ENCODE data around the gene FAM219B.

FAM219B gene

DNA sequence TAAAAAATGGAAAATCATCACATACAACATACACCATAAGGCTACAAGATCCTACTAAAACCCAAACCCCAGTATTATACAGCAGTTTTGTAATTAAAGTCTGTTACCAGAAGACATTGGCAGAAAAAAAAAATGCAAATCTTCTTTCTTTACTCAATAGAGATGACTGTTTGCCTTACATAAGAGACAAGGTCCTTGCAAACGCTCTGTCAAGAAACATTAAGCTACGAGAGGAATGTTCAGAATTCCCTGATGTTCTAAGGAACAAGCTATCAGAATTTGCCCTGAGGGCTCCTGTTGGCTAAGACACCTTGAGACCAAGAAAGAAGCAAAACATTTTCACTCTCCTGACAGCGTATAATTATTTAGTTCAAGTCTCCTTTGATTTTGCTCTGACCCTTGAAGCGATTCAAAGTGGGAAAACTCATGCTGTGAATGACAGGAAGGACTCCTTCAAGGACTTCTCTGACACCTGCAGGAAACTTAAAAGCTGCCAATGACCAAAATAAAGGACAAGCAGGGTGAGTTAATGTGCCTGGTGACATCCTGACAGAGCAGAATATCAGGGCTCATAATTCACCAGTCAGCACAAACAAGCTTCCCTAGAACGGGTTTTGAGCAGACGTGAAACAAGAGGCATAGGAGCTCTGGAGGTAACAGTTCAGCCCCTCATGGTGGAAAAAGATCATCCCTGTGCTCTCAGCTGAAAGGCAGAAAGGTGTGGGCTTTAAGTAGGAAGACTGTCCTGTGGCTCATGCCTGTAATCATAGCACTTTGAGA, 36.0 kb downstream of the FAM219B start:
- no peak overlapping the region for H3K18ac ChIP-seq (ENCODE audit: low read length)
- H3K4ac ChIP-seq (ENCODE audit: low read depth, low read length) = no peak overlapping the region
- H3K27ac ChIP-seq (ENCODE audit: low read depth, low read length) = no peak overlapping the region
- peak; percentile 86 for DNase-seq
- H4K8ac ChIP-seq (ENCODE audit: low read depth, low read length) = no peak overlapping the region
- H3K56ac ChIP-seq (ENCODE audit: low read length) = no peak overlapping the region
- no peaks in the 10 kb centered on the region for H3K36me3 ChIP-seq (ENCODE audit: control insufficient read depth, insufficient read depth, low read length)
- no peak overlapping the region for H2BK120ac ChIP-seq (ENCODE audit: low read depth, low read length)
- no peak overlapping the region for H4K5ac ChIP-seq (ENCODE audit: low read length)
- H3K27me3 ChIP-seq (ENCODE audit: insufficient read depth, low read length, poor library complexity) = no peaks in the 10 kb centered on the region
- peaks cover 2% of the 10 kb centered on the region for H3K4me1 ChIP-seq (ENCODE audit: control insufficient read depth, low read depth, low read length)
- H2BK15ac ChIP-seq (replicated peaks; ENCODE audit: low read depth) = no peak overlapping the region
- H2AK5ac ChIP-seq (ENCODE audit: low read length) = no peak overlapping the region
- H3K79me1 ChIP-seq (ENCODE audit: low read length) = peaks cover 8% of the 10 kb centered on the region
- H3K4me3 ChIP-seq (ENCODE audit: low read length) = no peak overlapping the region
- WGBS (ENCODE audit: extremely low coverage, insufficient coverage, low lambda C conversion rate) = no CpG with 5 or more reads among the region's 6 CpGs
- H2BK5ac ChIP-seq (ENCODE audit: low read length) = no peak overlapping the region
- H3K79me2 ChIP-seq (ENCODE audit: control insufficient read depth, insufficient read depth, low read length) = peaks cover 25% of the 10 kb centered on the region
- no peak overlapping the region for H3K23ac ChIP-seq (ENCODE audit: low read length)
- no peak overlapping the region for H3K4me2 ChIP-seq (ENCODE audit: low read length)
- H3K9ac ChIP-seq (ENCODE audit: low read length) = no peak overlapping the region

GRCh38 chr15:74869726-74870407, 36.8 kb downstream of the FAM219B start:
- H2AK5ac ChIP-seq (ENCODE audit: low read length) = no peak overlapping the region
- H3K27ac ChIP-seq (ENCODE audit: low read depth, low read length) = no peak overlapping the region
- no peak overlapping the region for H4K8ac ChIP-seq (ENCODE audit: low read depth, low read length)
- WGBS (ENCODE audit: extremely low coverage, insufficient coverage, low lambda C conversion rate) = no CpG with 5 or more reads among the region's 6 CpGs
- peaks cover 2% of the 10 kb centered on the region for H3K4me1 ChIP-seq (ENCODE audit: control insufficient read depth, low read depth, low read length)
- no peak overlapping the region for H2BK5ac ChIP-seq (ENCODE audit: low read length)
- no peak for DNase-seq
- H2BK120ac ChIP-seq (ENCODE audit: low read depth, low read length) = no peak overlapping the region
- H3K27me3 ChIP-seq (ENCODE audit: insufficient read depth, low read length, poor library complexity) = no peaks in the 10 kb centered on the region
- H3K18ac ChIP-seq (ENCODE audit: low read length) = no peak overlapping the region
- H3K9ac ChIP-seq (ENCODE audit: low read length) = no peak overlapping the region
- H4K5ac ChIP-seq (ENCODE audit: low read length) = no peak overlapping the region
- no peaks in the 10 kb centered on the region for H3K36me3 ChIP-seq (ENCODE audit: control insufficient read depth, insufficient read depth, low read length)
- no peak overlapping the region for H3K4ac ChIP-seq (ENCODE audit: low read depth, low read length)
- H2BK15ac ChIP-seq (replicated peaks; ENCODE audit: low read depth) = no peak overlapping the region
- H3K56ac ChIP-seq (ENCODE audit: low read length) = no peak overlapping the region
- H3K79me2 ChIP-seq (ENCODE audit: control insufficient read depth, insufficient read depth, low read length) = peaks cover 25% of the 10 kb centered on the region
- H3K4me2 ChIP-seq (ENCODE audit: low read length) = no peak overlapping the region
- H3K23ac ChIP-seq (ENCODE audit: low read length) = no peak overlapping the region
- H3K79me1 ChIP-seq (ENCODE audit: low read length) = peaks cover 8% of the 10 kb centered on the region
- H3K4me3 ChIP-seq (ENCODE audit: low read length) = no peak overlapping the region

DNA sequence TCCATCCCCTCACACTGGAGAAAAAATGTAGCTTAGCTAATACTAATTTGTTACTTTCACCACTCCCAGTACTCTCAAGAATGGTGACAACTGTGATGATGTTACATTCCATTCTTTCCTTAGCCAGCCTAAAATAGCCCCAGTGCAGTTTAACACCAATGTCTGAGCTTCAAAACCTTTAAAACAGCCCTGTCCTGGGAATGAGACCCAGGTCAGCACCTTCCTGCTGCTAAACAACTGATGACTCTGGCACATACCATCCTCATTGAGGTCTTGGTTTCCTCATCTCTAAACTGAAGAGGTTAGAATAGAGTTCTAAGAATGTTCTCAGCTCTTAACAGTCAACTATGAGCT, 37.3 kb downstream of the FAM219B start:
- H2AK5ac ChIP-seq (ENCODE audit: low read length) = no peak overlapping the region
- H3K23ac ChIP-seq (ENCODE audit: low read length) = no peak overlapping the region
- no peak overlapping the region for H3K18ac ChIP-seq (ENCODE audit: low read length)
- peaks cover 25% of the 10 kb centered on the region for H3K79me2 ChIP-seq (ENCODE audit: control insufficient read depth, insufficient read depth, low read length)
- peak; percentile 23 for DNase-seq
- peaks cover 2% of the 10 kb centered on the region for H3K4me1 ChIP-seq (ENCODE audit: control insufficient read depth, low read depth, low read length)
- H3K27ac ChIP-seq (ENCODE audit: low read depth, low read length) = no peak overlapping the region
- no peak overlapping the region for H2BK120ac ChIP-seq (ENCODE audit: low read depth, low read length)
- H3K4me2 ChIP-seq (ENCODE audit: low read length) = no peak overlapping the region
- H2BK5ac ChIP-seq (ENCODE audit: low read length) = no peak overlapping the region
- H3K56ac ChIP-seq (ENCODE audit: low read length) = no peak overlapping the region
- H3K9ac ChIP-seq (ENCODE audit: low read length) = no peak overlapping the region
- no peak overlapping the region for H3K4ac ChIP-seq (ENCODE audit: low read depth, low read length)
- H3K4me3 ChIP-seq (ENCODE audit: low read length) = no peak overlapping the region
- H2BK15ac ChIP-seq (replicated peaks; ENCODE audit: low read depth) = no peak overlapping the region
- H4K8ac ChIP-seq (ENCODE audit: low read depth, low read length) = no peak overlapping the region
- no peaks in the 10 kb centered on the region for H3K27me3 ChIP-seq (ENCODE audit: insufficient read depth, low read length, poor library complexity)
- H4K5ac ChIP-seq (ENCODE audit: low read length) = no peak overlapping the region
- H3K79me1 ChIP-seq (ENCODE audit: low read length) = peaks cover 11% of the 10 kb centered on the region
- no peaks in the 10 kb centered on the region for H3K36me3 ChIP-seq (ENCODE audit: control insufficient read depth, insufficient read depth, low read length)

DNA sequence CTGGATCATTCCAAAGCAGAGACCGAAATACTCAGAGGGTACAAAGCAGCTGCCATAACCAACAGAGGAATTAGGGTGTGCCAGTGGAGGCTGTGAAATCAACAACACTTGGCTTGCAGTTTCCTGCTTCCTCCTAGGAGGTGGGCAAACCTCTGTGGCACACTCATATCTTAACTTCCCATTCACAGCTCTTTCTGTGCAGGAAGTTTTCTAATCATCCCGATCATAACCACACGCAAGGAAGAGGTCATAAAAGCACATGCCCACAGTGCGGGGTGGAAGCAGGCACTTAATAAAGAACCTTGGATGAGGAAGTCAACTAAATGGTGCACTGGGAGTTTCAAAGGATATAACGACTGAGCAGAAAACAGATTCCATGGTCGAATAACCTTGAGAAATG, 38.6 kb downstream of the FAM219B start:
- WGBS (ENCODE audit: extremely low coverage, insufficient coverage, low lambda C conversion rate) = no CpG with 5 or more reads among the region's 6 CpGs
- DNase-seq = no peak

DNA sequence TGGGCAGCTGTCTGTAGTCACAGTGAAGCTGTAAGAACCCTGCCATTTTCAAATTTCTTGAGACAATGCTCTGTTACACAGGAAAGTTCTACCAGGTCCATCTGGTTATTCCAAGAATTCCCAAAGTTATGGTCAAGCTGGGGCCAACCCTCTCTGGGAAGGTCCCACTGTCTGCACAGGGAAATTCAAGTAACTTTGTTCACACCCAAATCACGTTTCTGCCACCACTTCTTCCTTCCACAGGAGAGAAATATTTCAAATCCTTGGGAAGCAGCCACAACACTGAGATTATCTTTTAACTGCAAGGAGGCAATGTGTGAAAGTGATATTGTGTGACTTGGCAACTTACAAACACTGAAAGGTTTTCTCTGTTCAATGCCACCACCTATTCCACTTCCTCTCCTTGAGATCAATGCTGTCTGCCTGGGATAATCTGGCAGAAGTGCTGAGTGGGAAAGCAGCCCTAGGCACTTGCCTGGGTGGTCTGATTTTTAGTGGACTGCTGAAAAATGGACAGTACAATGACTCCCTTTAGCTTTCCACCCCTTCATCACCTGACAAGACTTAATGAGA, 39.1 kb downstream of the FAM219B start:
- no peak overlapping the region for H3K27ac ChIP-seq (ENCODE audit: low read depth, low read length)

More for the DNA sequence above, 38.6 kb downstream of the FAM219B start:
- no peak overlapping the region for H3K56ac ChIP-seq (ENCODE audit: low read length)
- peaks cover 25% of the 10 kb centered on the region for H3K79me2 ChIP-seq (ENCODE audit: control insufficient read depth, insufficient read depth, low read length)
- H3K23ac ChIP-seq (ENCODE audit: low read length) = no peak overlapping the region
- H2BK5ac ChIP-seq (ENCODE audit: low read length) = no peak overlapping the region
- H3K79me1 ChIP-seq (ENCODE audit: low read length) = peaks cover 11% of the 10 kb centered on the region
- H2AK5ac ChIP-seq (ENCODE audit: low read length) = no peak overlapping the region
- H3K27me3 ChIP-seq (ENCODE audit: insufficient read depth, low read length, poor library complexity) = no peaks in the 10 kb centered on the region
- no peak overlapping the region for H3K4me2 ChIP-seq (ENCODE audit: low read length)
- no peak overlapping the region for H3K27ac ChIP-seq (ENCODE audit: low read depth, low read length)
- H4K8ac ChIP-seq (ENCODE audit: low read depth, low read length) = no peak overlapping the region
- no peak overlapping the region for H4K5ac ChIP-seq (ENCODE audit: low read length)
- H3K36me3 ChIP-seq (ENCODE audit: control insufficient read depth, insufficient read depth, low read length) = no peaks in the 10 kb centered on the region
- no peak overlapping the region for H3K9ac ChIP-seq (ENCODE audit: low read length)
- no peak overlapping the region for H2BK15ac ChIP-seq (replicated peaks; ENCODE audit: low read depth)
- peaks cover 2% of the 10 kb centered on the region for H3K4me1 ChIP-seq (ENCODE audit: control insufficient read depth, low read depth, low read length)
- H3K4me3 ChIP-seq (ENCODE audit: low read length) = no peak overlapping the region
- no peak overlapping the region for H3K18ac ChIP-seq (ENCODE audit: low read length)
- H3K4ac ChIP-seq (ENCODE audit: low read depth, low read length) = no peak overlapping the region
- H2BK120ac ChIP-seq (ENCODE audit: low read depth, low read length) = no peak overlapping the region

More for the DNA sequence above, 39.1 kb downstream of the FAM219B start:
- H3K4me1 ChIP-seq (ENCODE audit: control insufficient read depth, low read depth, low read length) = peaks cover 2% of the 10 kb centered on the region
- H3K4me2 ChIP-seq (ENCODE audit: low read length) = no peak overlapping the region
- no peak overlapping the region for H2BK120ac ChIP-seq (ENCODE audit: low read depth, low read length)
- peaks cover 11% of the 10 kb centered on the region for H3K79me1 ChIP-seq (ENCODE audit: low read length)
- peaks cover 24% of the 10 kb centered on the region for H3K79me2 ChIP-seq (ENCODE audit: control insufficient read depth, insufficient read depth, low read length)
- DNase-seq = no peak
- H3K18ac ChIP-seq (ENCODE audit: low read length) = no peak overlapping the region
- H3K4me3 ChIP-seq (ENCODE audit: low read length) = no peak overlapping the region
- H3K27me3 ChIP-seq (ENCODE audit: insufficient read depth, low read length, poor library complexity) = no peaks in the 10 kb centered on the region
- H3K23ac ChIP-seq (ENCODE audit: low read length) = no peak overlapping the region
- WGBS (ENCODE audit: extremely low coverage, insufficient coverage, low lambda C conversion rate) = no CpG with 5 or more reads among the region's 1 CpG
- no peak overlapping the region for H3K56ac ChIP-seq (ENCODE audit: low read length)
- no peak overlapping the region for H3K9ac ChIP-seq (ENCODE audit: low read length)
- H2AK5ac ChIP-seq (ENCODE audit: low read length) = no peak overlapping the region
- no peak overlapping the region for H2BK15ac ChIP-seq (replicated peaks; ENCODE audit: low read depth)
- no peak overlapping the region for H4K8ac ChIP-seq (ENCODE audit: low read depth, low read length)
- H2BK5ac ChIP-seq (ENCODE audit: low read length) = no peak overlapping the region
- H3K36me3 ChIP-seq (ENCODE audit: control insufficient read depth, insufficient read depth, low read length) = no peaks in the 10 kb centered on the region
- H3K4ac ChIP-seq (ENCODE audit: low read depth, low read length) = no peak overlapping the region
- no peak overlapping the region for H4K5ac ChIP-seq (ENCODE audit: low read length)

Data from mesendoderm (in vitro differentiated cells).